PC-9 (cell line): ENCODE data around the gene RASGEF1B. TPM values are rescaled to one million over a fixed set of nuclear protein-coding genes. Genes with fewer than 3 reads are reported as not detected.

ENCODE experiments used
- BruUV-seq: library from RNA; stranded (reverse); fragments of 400-500 nt; replicated peaks from 2 replicates; lab custom pipeline; 2021; lab: Mats Ljungman, UMichigan
- CTCF ChIA-PET: fragments of 300-600 bp; sonication (Branson Sonifier 250); formaldehyde crosslinking; loops from one replicate; lab custom pipeline; 2022; ENCODE audit warnings: antibody characterized with exemption; lab: Charles Lee
- POLR2A ChIA-PET: fragments of 300-600 bp; sonication (Branson Sonifier 250); formaldehyde crosslinking; loops from one replicate; lab custom pipeline; 2022; ENCODE audit warnings: antibody characterized with exemption; ENCODE audit not compliant: unreplicated experiment; lab: Charles Lee
- DNase-seq, 2 experiments: peaks; one replicate each; pipeline versions ENCODE4 v3.0.0 to v3.0.0-alpha.2; 2015 to 2022; ENCODE audit warnings: mixed read lengths in 1 of 2
- H2AFZ ChIP-seq: fragments of 200-600 bp; sonication (generic); 2 replicates; pipeline ENCODE4 v1.8.1; 2017; ENCODE audit warnings: antibody characterized with exemption
- H3F3A ChIP-seq: fragments of 200-600 bp; sonication (generic); 2 replicates; pipeline ENCODE4 v1.8.1; 2017; ENCODE audit warnings: antibody characterized with exemption, mild to moderate bottlenecking, low read depth; ENCODE audit not compliant: insufficient read depth
- H3K27ac ChIP-seq: fragments of 200-600 bp; sonication (generic); 2 replicates; pipeline ENCODE4 v1.6.1; 2016; ENCODE audit warnings: mixed run types
- H3K27me3 ChIP-seq: fragments of 200-600 bp; sonication (generic); 2 replicates; pipeline ENCODE4 v1.6.1; 2016; ENCODE audit warnings: low read depth, mixed run types; ENCODE audit not compliant: insufficient read depth
- H3K36me3 ChIP-seq: fragments of 200-600 bp; sonication (generic); 2 replicates; pipeline ENCODE4 v1.6.1; 2016; ENCODE audit warnings: low read depth, mixed run types
- H3K4me1 ChIP-seq: fragments of 200-600 bp; sonication (generic); replicated peaks from 2 replicates; pipeline ENCODE4 v1.6.1; 2016; ENCODE audit warnings: mixed run types; ENCODE audit not compliant: insufficient read depth
- H3K4me2 ChIP-seq: fragments of 200-600 bp; sonication (generic); 2 replicates; pipeline ENCODE4 v1.6.1; 2017; ENCODE audit warnings: mixed run types
- H3K4me3 ChIP-seq: fragments of 200-600 bp; sonication (generic); 2 replicates; pipeline ENCODE4 v1.6.1; 2016; ENCODE audit warnings: mixed run types
- H3K79me2 ChIP-seq: fragments of 200-600 bp; sonication (generic); 2 replicates; pipeline ENCODE4 v1.6.1; 2017; ENCODE audit warnings: low read depth, mixed run types
- H3K9me2 ChIP-seq: fragments of 200-600 bp; sonication (generic); 2 replicates; pipeline ENCODE4 v1.8.1; 2017; ENCODE audit warnings: mild to moderate bottlenecking; ENCODE audit not compliant: insufficient read depth
- H3K9me3 ChIP-seq: fragments of 200-600 bp; sonication (generic); 2 replicates; pipeline ENCODE4 v1.8.1; 2016; ENCODE audit warnings: low read depth; ENCODE audit not compliant: insufficient read depth
- H4K20me1 ChIP-seq: fragments of 200-600 bp; sonication (generic); 2 replicates; pipeline ENCODE4 v1.8.1; 2017; ENCODE audit not compliant: insufficient read depth
- EZH2 ChIP-seq: fragments of 200-600 bp; sonication (generic); IDR thresholded peaks from 2 replicates; pipeline ENCODE4 v1.8.0; 2017; ENCODE audit warnings: antibody characterized with exemption, low read depth
- intact Hi-C: fragments of 100-400 bp; cut with micrococcal nuclease; formaldehyde crosslinking; loops from one replicate; pipeline ENCODE4 v1.10.0; 2022; ENCODE audit not compliant: unreplicated experiment
- total RNA-seq: library from RNA; stranded (reverse); gene quantifications from 2 replicates; pipeline ENCODE4 v1.2.3, GENCODE V29; 2021
- TF ChIP-seq, protein P1 (sequence below): fragments of 200-600 bp; sonication (generic); conservative IDR thresholded peaks from 2 replicates; pipeline ENCODE4 v1.6.1; 2017; ENCODE audit warnings: mixed run types, antibody characterized with exemption, mild to moderate bottlenecking, moderate library complexity

The RASGEF1B gene
- total RNA-seq, 1 experiment from 2014 or later, result 1.0 TPM

- Histone ChIP-seq H3K4me3 (no peak overlapping the region), H3F3A (no peaks in the 10 kb centered on the region), H3K79me2 (no peaks in the 10 kb centered on the region), H3K4me1 (no peaks in the 10 kb centered on the region), H3K27me3 (no peaks in the 10 kb centered on the region), H3K27ac (no peak overlapping the region), H4K20me1 (no peaks in the 10 kb centered on the region), H3K9me3 (no peaks in the 10 kb centered on the region), H3K4me2 (no peak overlapping the region), H3K36me3 (no peaks in the 10 kb centered on the region), H2AFZ (no peak overlapping the region), H3K9me2 (no peaks in the 10 kb centered on the region)
- intact Hi-C loops, result loop anchor here (5.0 to 10.0 kb wide), 2 partner anchors 230 to 958 kb away; no protein-coding TSS in a partner anchor
- POLR2A ChIA-PET, result no interaction called here
- BruUV-seq, result no TSS peak
- CTCF ChIA-PET, result no interaction called here
- TF ChIP-seq, protein P1, sequence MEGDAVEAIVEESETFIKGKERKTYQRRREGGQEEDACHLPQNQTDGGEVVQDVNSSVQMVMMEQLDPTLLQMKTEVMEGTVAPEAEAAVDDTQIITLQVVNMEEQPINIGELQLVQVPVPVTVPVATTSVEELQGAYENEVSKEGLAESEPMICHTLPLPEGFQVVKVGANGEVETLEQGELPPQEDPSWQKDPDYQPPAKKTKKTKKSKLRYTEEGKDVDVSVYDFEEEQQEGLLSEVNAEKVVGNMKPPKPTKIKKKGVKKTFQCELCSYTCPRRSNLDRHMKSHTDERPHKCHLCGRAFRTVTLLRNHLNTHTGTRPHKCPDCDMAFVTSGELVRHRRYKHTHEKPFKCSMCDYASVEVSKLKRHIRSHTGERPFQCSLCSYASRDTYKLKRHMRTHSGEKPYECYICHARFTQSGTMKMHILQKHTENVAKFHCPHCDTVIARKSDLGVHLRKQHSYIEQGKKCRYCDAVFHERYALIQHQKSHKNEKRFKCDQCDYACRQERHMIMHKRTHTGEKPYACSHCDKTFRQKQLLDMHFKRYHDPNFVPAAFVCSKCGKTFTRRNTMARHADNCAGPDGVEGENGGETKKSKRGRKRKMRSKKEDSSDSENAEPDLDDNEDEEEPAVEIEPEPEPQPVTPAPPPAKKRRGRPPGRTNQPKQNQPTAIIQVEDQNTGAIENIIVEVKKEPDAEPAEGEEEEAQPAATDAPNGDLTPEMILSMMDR, result no peak
- TF ChIP-seq EZH2, result no peak
- DNase-seq, result no peak
These were observed 67.0 kb downstream of the RASGEF1B start for GRCh38 chr4:81404741-81405140.

DNA sequence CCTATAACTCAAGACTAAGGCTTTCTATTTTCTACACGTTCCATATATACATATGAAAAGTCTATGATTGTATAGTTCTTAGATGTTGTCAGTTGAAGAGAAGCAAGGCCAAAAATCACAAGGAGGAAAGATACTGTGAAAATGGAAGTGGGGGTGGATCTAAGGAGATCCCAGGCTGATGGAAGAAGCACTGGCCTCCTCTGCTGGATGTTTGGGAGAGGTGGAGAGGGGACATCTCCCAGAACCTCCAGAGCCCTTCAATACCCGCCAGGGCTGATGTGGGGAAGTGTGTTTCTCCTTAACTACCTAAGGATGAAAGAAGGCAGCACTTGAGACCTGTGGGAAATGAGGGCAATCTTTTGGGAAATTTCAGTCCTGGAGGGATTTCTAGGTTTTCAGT, 67.4 kb downstream of the RASGEF1B start:
- Histone ChIP-seq H3K9me2 (no peaks in the 10 kb centered on the region), H3K4me3 (no peak overlapping the region), H3K27ac (no peak overlapping the region), H4K20me1 (no peaks in the 10 kb centered on the region), H3K4me1 (no peaks in the 10 kb centered on the region), H3K9me3 (no peaks in the 10 kb centered on the region), H3K4me2 (no peak overlapping the region), H3F3A (no peaks in the 10 kb centered on the region), H2AFZ (no peak overlapping the region), H3K79me2 (no peaks in the 10 kb centered on the region), H3K27me3 (no peaks in the 10 kb centered on the region), H3K36me3 (no peaks in the 10 kb centered on the region)
- ChIA-PET POLR2A (no interaction called here), CTCF (no interaction called here)
- no peak for TF ChIP-seq EZH2
- TF ChIP-seq, protein P1, result no peak
- no TSS peak for BruUV-seq
- peak in 1 of 2 experiments; percentile 4 for DNase-seq
- intact Hi-C loops, result loop anchor here (10.0 kb wide), 1 partner anchor 231 kb away; no protein-coding TSS in a partner anchor

DNA sequence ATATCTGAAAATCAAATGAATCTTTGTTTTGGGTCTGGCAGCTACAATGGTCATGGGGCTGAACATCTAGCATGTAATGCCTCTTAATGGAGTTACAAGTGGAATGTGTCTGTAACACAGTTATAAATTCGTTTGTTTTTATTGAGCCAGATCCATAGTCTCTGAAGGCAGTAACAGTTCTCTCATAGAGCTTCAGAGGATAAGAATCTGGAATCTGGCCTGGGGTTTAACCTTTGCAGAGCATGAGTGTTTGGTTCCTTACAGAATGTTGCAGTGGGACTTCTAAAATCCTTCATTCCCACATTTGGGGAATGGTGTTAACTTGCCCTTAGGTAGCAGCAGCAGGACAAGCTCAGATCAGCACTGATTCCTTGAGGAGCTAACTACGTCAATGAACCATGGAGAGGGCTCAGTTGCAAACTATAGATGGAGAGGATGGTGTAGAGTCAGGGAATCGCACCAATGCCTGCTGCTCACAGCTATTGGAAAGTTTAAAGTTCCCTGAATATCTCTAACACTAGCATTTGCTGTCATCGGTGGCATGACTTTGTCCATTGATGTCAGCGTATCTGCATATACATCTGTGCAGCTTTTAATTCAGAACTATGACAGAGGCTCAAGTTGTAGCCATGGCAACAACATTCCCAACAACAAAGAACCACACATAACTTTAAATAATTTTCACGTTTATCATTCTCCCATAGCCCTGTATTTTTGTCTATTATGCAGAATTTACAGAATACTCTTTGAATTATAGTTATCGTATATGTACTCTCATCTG, 72.2 kb downstream of the RASGEF1B start:
- CTCF ChIA-PET, result no interaction called here
- BruUV-seq, result no TSS peak
- POLR2A ChIA-PET, result no interaction called here
- Histone ChIP-seq H3K79me2 (no peaks in the 10 kb centered on the region), H3K36me3 (no peaks in the 10 kb centered on the region), H2AFZ (no peak overlapping the region), H3K9me2 (no peaks in the 10 kb centered on the region), H3K9me3 (no peaks in the 10 kb centered on the region), H3K4me1 (no peaks in the 10 kb centered on the region), H3K4me2 (no peak overlapping the region), H3F3A (no peaks in the 10 kb centered on the region), H3K27ac (no peak overlapping the region), H3K4me3 (no peak overlapping the region), H4K20me1 (no peaks in the 10 kb centered on the region), H3K27me3 (no peaks in the 10 kb centered on the region)
- intact Hi-C loops, result loop anchor here (10.0 kb wide), 1 partner anchor 235 kb away; no protein-coding TSS in a partner anchor
- no peak for DNase-seq
- TF ChIP-seq EZH2, result no peak
- TF ChIP-seq, protein P1, result no peak
